Measurements from ENCODE around the gene OASL.
A peak's percentile ranks its signal among the peaks of the same experiment; 100 is the strongest.

The OASL gene

GRCh38 chr12:121043067-121043466 lies 4.0 kb upstream of the OASL start:
- TF ChIP-seq FOXP2 (optimal IDR thresholded peaks at IDR 0.05; ENCODE audit: control extremely low read depth, extremely low read length, insufficient read depth), result no peak
- no peak for TF ChIP-seq POLR2AphosphoS5 (IDR thresholded peaks at IDR 0.05; ENCODE audit: borderline replicate concordance, low read depth, low read length)
- no peak for TF ChIP-seq EZH2 (IDR thresholded peaks at IDR 0.05)

GRCh38 chr12:121036810-121037326 lies 2.2 kb downstream of the OASL start:
- H3K9me3 ChIP-seq (ENCODE audit: low read depth, low read length), result no peaks in the 10 kb centered on the region

More at GRCh38 chr12:121043067-121043466, 4.0 kb upstream of the OASL start:
- H3K9ac ChIP-seq (ENCODE audit: insufficient read length), result no peak overlapping the region
- H3K27ac ChIP-seq, result no peak overlapping the region
- no peaks in the 10 kb centered on the region for H3K36me3 ChIP-seq (ENCODE audit: insufficient read depth, low read length)
- no peaks in the 10 kb centered on the region for H3K9me3 ChIP-seq (ENCODE audit: low read depth, low read length)
- no peak overlapping the region for H3K4me3 ChIP-seq
- no peak for DNase-seq (ENCODE audit: low read depth, low spot score)

GRCh38 chr12:121034616-121035305 lies 4.3 kb downstream of the OASL start:
- H3K36me3 ChIP-seq (ENCODE audit: insufficient read depth, low read length), result no peaks in the 10 kb centered on the region
- H3K4me3 ChIP-seq, result peak overlapping the region; percentile 41
- TF ChIP-seq POLR2AphosphoS5 (IDR thresholded peaks at IDR 0.05; ENCODE audit: borderline replicate concordance, low read depth, low read length), result no peak
- TF ChIP-seq EZH2 (IDR thresholded peaks at IDR 0.05), result no peak
- TF ChIP-seq FOXP2 (optimal IDR thresholded peaks at IDR 0.05; ENCODE audit: control extremely low read depth, extremely low read length, insufficient read depth), result no peak
- no peak for DNase-seq (ENCODE audit: low read depth, low spot score)
- peak overlapping the region; percentile 42 for H3K9ac ChIP-seq (ENCODE audit: insufficient read length)
- H3K27ac ChIP-seq, result peak overlapping the region; percentile 29
- H3K9me3 ChIP-seq (ENCODE audit: low read depth, low read length), result no peaks in the 10 kb centered on the region

More at GRCh38 chr12:121036810-121037326, 2.2 kb downstream of the OASL start:
- no peak overlapping the region for H3K4me3 ChIP-seq
- H3K9ac ChIP-seq (ENCODE audit: insufficient read length), result no peak overlapping the region
- no peaks in the 10 kb centered on the region for H3K36me3 ChIP-seq (ENCODE audit: insufficient read depth, low read length)
- DNase-seq (ENCODE audit: low read depth, low spot score), result no peak
- TF ChIP-seq EZH2 (IDR thresholded peaks at IDR 0.05), result no peak
- no peak for TF ChIP-seq FOXP2 (optimal IDR thresholded peaks at IDR 0.05; ENCODE audit: control extremely low read depth, extremely low read length, insufficient read depth)
- TF ChIP-seq POLR2AphosphoS5 (IDR thresholded peaks at IDR 0.05; ENCODE audit: borderline replicate concordance, low read depth, low read length), result no peak
- no peak overlapping the region for H3K27ac ChIP-seq

- no peaks in the 10 kb centered on the region for H3K36me3 ChIP-seq (ENCODE audit: insufficient read depth, low read length)
- H3K4me3 ChIP-seq, result no peak overlapping the region
- H3K27ac ChIP-seq, result peak overlapping the region; percentile 29; the same call in 1 of the 2 replicates
- no peak for DNase-seq (ENCODE audit: low read depth, low spot score)
- no peak for TF ChIP-seq POLR2AphosphoS5 (IDR thresholded peaks at IDR 0.05; ENCODE audit: borderline replicate concordance, low read depth, low read length)
- no peak for TF ChIP-seq FOXP2 (optimal IDR thresholded peaks at IDR 0.05; ENCODE audit: control extremely low read depth, extremely low read length, insufficient read depth)
- no peak for TF ChIP-seq EZH2 (IDR thresholded peaks at IDR 0.05)
- no peak overlapping the region for H3K9ac ChIP-seq (ENCODE audit: insufficient read length)
- no peaks in the 10 kb centered on the region for H3K9me3 ChIP-seq (ENCODE audit: low read depth, low read length)
Observed at GRCh38 chr12:121033625-121034349, 5.3 kb downstream of the OASL start.

- no peak for TF ChIP-seq FOXP2 (optimal IDR thresholded peaks at IDR 0.05; ENCODE audit: control extremely low read depth, extremely low read length, insufficient read depth)
- no peak for TF ChIP-seq POLR2AphosphoS5 (IDR thresholded peaks at IDR 0.05; ENCODE audit: borderline replicate concordance, low read depth, low read length)
- TF ChIP-seq EZH2 (IDR thresholded peaks at IDR 0.05), result no peak
- no peak for DNase-seq (ENCODE audit: low read depth, low spot score)
- no peaks in the 10 kb centered on the region for H3K36me3 ChIP-seq (ENCODE audit: insufficient read depth, low read length)
- no peaks in the 10 kb centered on the region for H3K9me3 ChIP-seq (ENCODE audit: low read depth, low read length)
- no peak overlapping the region for H3K27ac ChIP-seq
- H3K4me3 ChIP-seq, result no peak overlapping the region
- H3K9ac ChIP-seq (ENCODE audit: insufficient read length), result no peak overlapping the region
Observed at GRCh38 chr12:121030576-121031212, 8.4 kb downstream of the OASL start.

- Histone ChIP-seq H3K9me3 (ENCODE audit: low read depth, low read length) (no peaks in the 10 kb centered on the region), H3K9ac (ENCODE audit: insufficient read length) (no peak overlapping the region), H3K36me3 (ENCODE audit: insufficient read depth, low read length) (no peaks in the 10 kb centered on the region), H3K27ac (no peak overlapping the region), H3K4me3 (no peak overlapping the region)
- no peak for DNase-seq (ENCODE audit: low read depth, low spot score)
- TF ChIP-seq FOXP2 (optimal IDR thresholded peaks at IDR 0.05; ENCODE audit: control extremely low read depth, extremely low read length, insufficient read depth), result no peak
- TF ChIP-seq EZH2 (IDR thresholded peaks at IDR 0.05), result no peak
- no peak for TF ChIP-seq POLR2AphosphoS5 (IDR thresholded peaks at IDR 0.05; ENCODE audit: borderline replicate concordance, low read depth, low read length)
Observed at GRCh38 chr12:121026274-121027045, 12.6 kb downstream of the OASL start.

- DNase-seq (ENCODE audit: low read depth, low spot score), result no peak
- H3K4me3 ChIP-seq, result no peak overlapping the region
- H3K9ac ChIP-seq (ENCODE audit: insufficient read length), result no peak overlapping the region
- no peaks in the 10 kb centered on the region for H3K9me3 ChIP-seq (ENCODE audit: low read depth, low read length)
- no peaks in the 10 kb centered on the region for H3K36me3 ChIP-seq (ENCODE audit: insufficient read depth, low read length)
- TF ChIP-seq POLR2AphosphoS5 (IDR thresholded peaks at IDR 0.05; ENCODE audit: borderline replicate concordance, low read depth, low read length), result no peak
- TF ChIP-seq FOXP2 (optimal IDR thresholded peaks at IDR 0.05; ENCODE audit: control extremely low read depth, extremely low read length, insufficient read depth), result no peak
- no peak for TF ChIP-seq EZH2 (IDR thresholded peaks at IDR 0.05)
- no peak overlapping the region for H3K27ac ChIP-seq
Observed at GRCh38 chr12:121025442-121026226, 13.4 kb downstream of the OASL start.
